Endothelial cell of umbilical vein (primary cell): ENCODE data around the gene AKAP13. TPM values are rescaled to one million over a fixed set of nuclear protein-coding genes. Genes with fewer than 3 reads are reported as not detected.

Source experiments
- BruUV-seq: library from RNA; stranded (reverse); fragments of 400-500 nt; replicated peaks from 2 replicates; lab custom pipeline; 2021; lab: Mats Ljungman, UMichigan
- CTCF ChIA-PET: fragments of 300-600, 350-600 bp; sonication (Branson Sonifier 250); formaldehyde crosslinking; loops from one replicate; lab custom pipeline; 2021; ENCODE audit warnings: antibody characterized with exemption, inconsistent platforms; lab: Charles Lee
- POLR2A ChIA-PET: fragments of 300-600, 350-600 bp; sonication (Branson Sonifier 250); formaldehyde crosslinking; loops from one replicate; lab custom pipeline; 2021; ENCODE audit warnings: antibody characterized with exemption, inconsistent platforms; lab: Charles Lee
- DNase-seq: peaks from one replicate; pipeline ENCODE4 v3.0.0-alpha.2; 2011; ENCODE audit warnings: low read depth, low spot score
- FAIRE-seq: peaks from 2 replicates; lab custom pipeline; 2011; peaks lifted over from hg19 to GRCh38; lab: Jason Lieb, UNC
- H2AFZ ChIP-seq: 2 replicates; pipeline ENCODE4 v1.6.0; 2012; ENCODE audit warnings: low read depth, low read length, control low read depth, inconsistent platforms
- H3K27ac ChIP-seq: 2 replicates; pipeline ENCODE4 v1.5.1; 2011; ENCODE audit warnings: low read depth, mild to moderate bottlenecking, control low read depth, low read length, moderate library complexity; ENCODE audit not compliant: insufficient read depth
- H3K27me3 ChIP-seq, 2 experiments: 2 replicates each; pipeline versions ENCODE4 v1.6.0 to v1.6.1; 2011; ENCODE audit warnings: low read length in 2 of 2, mixed read lengths in 1 of 2; ENCODE audit not compliant: control insufficient read depth in 2 of 2, insufficient read depth in 2 of 2
- H3K36me3 ChIP-seq, 2 experiments: 2 replicates in 1 of 2; 3 replicates in 1 of 2; pipeline ENCODE4 v1.5.1; 2011; ENCODE audit warnings: low read length in 2 of 2, mild to moderate bottlenecking in 1 of 2, moderate library complexity in 1 of 2; ENCODE audit not compliant: control insufficient read depth in 2 of 2, insufficient read depth in 2 of 2; ENCODE audit errors: extremely low read depth in 1 of 2
- H3K4me1 ChIP-seq: 3 replicates; pipeline ENCODE4 v1.5.1; 2011; ENCODE audit warnings: mild to moderate bottlenecking, low read length; ENCODE audit not compliant: control insufficient read depth, insufficient read depth; ENCODE audit errors: extremely low read depth
- H3K4me2 ChIP-seq: 2 replicates; pipeline ENCODE4 v1.6.1; 2011; ENCODE audit warnings: low read length, control low read depth, mixed read lengths; ENCODE audit not compliant: insufficient read depth
- H3K4me3 ChIP-seq, 3 experiments: fragments of 200-600 bp in 1 of 3; sonication (generic), shearing (Covaris generic) in 1 of 3; replicated peaks in 1 of 3; 2 replicates each; pipeline ENCODE4 v1.5.1; 2011 to 2016; ENCODE audit warnings: control low read depth in 3 of 3, low read length in 3 of 3, mild to moderate bottlenecking in 2 of 3, inconsistent platforms in 1 of 3, low read depth in 1 of 3, moderate library complexity in 1 of 3; ENCODE audit not compliant: insufficient read depth in 1 of 3
- H3K79me2 ChIP-seq: 2 replicates; pipeline ENCODE4 v1.6.0; 2012; ENCODE audit warnings: low read length, inconsistent platforms; ENCODE audit not compliant: control insufficient read depth, insufficient read depth
- H3K9ac ChIP-seq: replicated peaks from 2 replicates; pipeline ENCODE3; 2011; ENCODE audit warnings: low read length, control low read depth; ENCODE audit not compliant: insufficient read depth; ENCODE audit errors: extremely low read depth
- H3K9me1 ChIP-seq: replicated peaks from 3 replicates; pipeline ENCODE4 v1.6.0; 2011; ENCODE audit warnings: mild to moderate bottlenecking, low read length; ENCODE audit not compliant: control insufficient read depth, insufficient read depth; ENCODE audit errors: extremely low read depth
- H3K9me3 ChIP-seq: replicated peaks from 2 replicates; pipeline ENCODE4 v1.5.1; 2012; ENCODE audit warnings: low read length, inconsistent platforms; ENCODE audit not compliant: control insufficient read depth, insufficient read depth
- H4K20me1 ChIP-seq: replicated peaks from 2 replicates; pipeline ENCODE3; 2011; ENCODE audit warnings: mild to moderate bottlenecking, low read length; ENCODE audit not compliant: control insufficient read depth, insufficient read depth; ENCODE audit errors: extremely low read depth
- CTCF ChIP-seq, 2 donors: IDR thresholded peaks; 1 replicate in 1 of 2; 2 replicates in 1 of 2; pipeline ENCODE4 v1.5.1; 2011; ENCODE audit warnings: low read length in 2 of 2, mild to moderate bottlenecking in 2 of 2, moderate library complexity in 2 of 2, control low read depth in 1 of 2, inconsistent platforms in 1 of 2, low read depth in 1 of 2; ENCODE audit not compliant: insufficient read depth in 1 of 2; ENCODE audit errors: extremely low read depth in 1 of 2
- EZH2 ChIP-seq: IDR thresholded peaks from 2 replicates; pipeline ENCODE4 v1.6.1; 2012; ENCODE audit warnings: borderline replicate concordance, low read depth, mild to moderate bottlenecking, moderate library complexity, low read length, inconsistent platforms; ENCODE audit not compliant: severe bottlenecking
- FOS ChIP-seq: IDR thresholded peaks from 2 replicates; pipeline ENCODE4 v1.6.1; 2011; ENCODE audit warnings: mild to moderate bottlenecking, low read length, moderate library complexity, borderline replicate concordance; ENCODE audit not compliant: insufficient read depth
- GATA2 ChIP-seq: IDR thresholded peaks from 2 replicates; pipeline ENCODE4 v1.7.0; 2011; ENCODE audit warnings: low read depth, mild to moderate bottlenecking, moderate library complexity, mixed read lengths, low read length; ENCODE audit not compliant: insufficient read length, insufficient read depth
- JUN ChIP-seq: IDR thresholded peaks from 2 replicates; pipeline ENCODE4 v1.6.1; 2011; ENCODE audit warnings: borderline replicate concordance, low read depth; ENCODE audit not compliant: insufficient read length, insufficient read depth
- MAX ChIP-seq: IDR thresholded peaks from 2 replicates; pipeline ENCODE4 v1.6.1; 2011; ENCODE audit not compliant: insufficient read depth, insufficient read length
- MYC ChIP-seq: IDR thresholded peaks from one replicate; pipeline ENCODE4 v1.6.1; 2011; ENCODE audit warnings: mild to moderate bottlenecking, low read depth, low read length
- POLR2A ChIP-seq: IDR thresholded peaks from 2 replicates; pipeline ENCODE4 v1.6.1; 2012; ENCODE audit warnings: low read depth, mild to moderate bottlenecking, control low read depth, low read length
- POLR2AphosphoS5 ChIP-seq: IDR thresholded peaks from 2 replicates; pipeline ENCODE4 v1.6.1; 2012; ENCODE audit warnings: low read depth, mild to moderate bottlenecking, control low read depth, low read length, moderate library complexity; ENCODE audit not compliant: insufficient read depth
- dilution Hi-C: fragments of 300-500 bp; cut with MboI; formaldehyde crosslinking; loops from one replicate; pipeline ENCODE4 v1.15.0; 2019; ENCODE audit warnings: low sequenced_read_pairs; ENCODE audit not compliant: extremely low pct_ligation_motif_present
- intact Hi-C: fragments of 100-400 bp; cut with micrococcal nuclease; formaldehyde crosslinking; loops from one replicate; pipeline ENCODE4 v1.10.0; 2022
- polyA plus RNA-seq, 4 experiments: library from polyadenylated mRNA; depleted of rRNA in 3 of 4; stranded (reverse) in 3 of 4; unstranded in 1 of 4; fragments of >200 nt; gene quantifications; 2 replicates each; pipeline versions ENCODE4 v1.2.1 to v1.2.3, GENCODE V29; 2011 to 2012; ENCODE audit warnings: missing spikeins in 1 of 4
- total RNA-seq: library from RNA; stranded (reverse); gene quantifications from 2 replicates; pipeline ENCODE4 v1.2.3, GENCODE V29; 2021

The AKAP13 gene
- total and polyA plus RNA-seq, 2 donors (not counting 3 experiments of a cell fraction or from before 2014, with no cell fraction given): 22.8 to 87.8 TPM

- no peak overlapping the region for H3K4me3 ChIP-seq
- no TSS peak for BruUV-seq
- FAIRE-seq (no peak), DNase-seq (no peak)
- H3K27ac ChIP-seq: no peak overlapping the region
- ChIA-PET POLR2A (no interaction called here), CTCF (no interaction called here)
- no peak overlapping the region for H3K4me2 ChIP-seq
- H3K9me3 ChIP-seq: no peaks in the 10 kb centered on the region
- dilution Hi-C loops: no loop called here
- H2AFZ ChIP-seq: no peak overlapping the region
- no peaks in the 10 kb centered on the region for H3K27me3 ChIP-seq
- peaks cover 3 to 6% of the 10 kb centered on the region in 2 experiments for H3K36me3 ChIP-seq
- no peaks in the 10 kb centered on the region for H3K79me2 ChIP-seq
- intact Hi-C loops: no loop called here
- no peaks in the 10 kb centered on the region for H4K20me1 ChIP-seq
- H3K9me1 ChIP-seq: no peaks in the 10 kb centered on the region
- TF ChIP-seq GATA2 (no peak), FOS (no peak), MYC (no peak), POLR2A (no peak), POLR2AphosphoS5 (no peak), JUN (no peak), EZH2 (no peak), CTCF (IDR thresholded peaks at IDR 0.05; ENCODE audit: extremely low read depth in 1 of 2, insufficient read depth in 1 of 2, low read depth in 1 of 2, low read length in 2 of 2) (no peak), MAX (no peak)
- peaks cover 23% of the 10 kb centered on the region for H3K4me1 ChIP-seq
- no peak overlapping the region for H3K9ac ChIP-seq
Measured at GRCh38 chr15:85694091-85694490, 313.7 kb downstream of the AKAP13 start.
